Sigmoid colon (tissue), 4 donors: ENCODE data around the gene CNNM2.

Source experiments
- EP300 ChIP-seq, 4 donors: sonication (generic); formaldehyde crosslinking; IDR thresholded peaks; one replicate each; pipeline ENCODE4 v1.6.1; 2017; ENCODE audit warnings: antibody characterized with exemption in 4 of 4
- POLR2A ChIP-seq, 2 donors: fragments of 450-650 bp; IDR thresholded peaks; one replicate each; pipeline ENCODE4 v1.6.1; 2016; ENCODE audit warnings: antibody characterized with exemption in 2 of 2, mild to moderate bottlenecking in 2 of 2, moderate library complexity in 2 of 2
- POLR2AphosphoS5 ChIP-seq, 4 donors: sonication (generic); formaldehyde crosslinking; IDR thresholded peaks; one replicate each; pipeline ENCODE4 v1.6.1; 2017; ENCODE audit warnings: antibody characterized with exemption in 4 of 4
- TF ChIP-seq, protein P1 (sequence below), 4 experiments: fragments of 450-650 bp in 3 of 4; fragments of 200-600 bp in 1 of 4; IDR thresholded peaks; one replicate each; pipeline ENCODE4 v1.5.1; 2016 to 2019; ENCODE audit warnings: antibody characterized with exemption in 4 of 4, mild to moderate bottlenecking in 3 of 4, moderate library complexity in 2 of 4

DNA sequence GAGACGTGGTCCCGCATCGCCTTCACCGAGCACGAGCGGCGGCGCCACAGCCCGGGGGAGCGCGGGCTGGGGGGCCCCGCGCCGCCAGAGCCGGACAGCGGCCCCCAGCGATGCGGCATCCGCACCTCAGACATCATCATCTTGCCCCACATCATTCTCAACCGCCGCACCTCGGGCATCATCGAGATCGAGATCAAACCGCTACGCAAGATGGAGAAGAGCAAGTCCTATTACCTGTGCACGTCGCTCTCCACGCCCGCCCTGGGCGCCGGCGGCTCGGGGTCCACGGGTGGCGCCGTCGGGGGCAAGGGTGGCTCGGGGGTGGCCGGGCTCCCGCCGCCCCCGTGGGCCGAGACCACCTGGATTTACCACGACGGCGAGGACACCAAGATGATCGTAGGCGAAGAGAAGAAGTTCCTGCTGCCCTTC is 737 bp downstream of the CNNM2 start:
- TF ChIP-seq, protein P1, sequence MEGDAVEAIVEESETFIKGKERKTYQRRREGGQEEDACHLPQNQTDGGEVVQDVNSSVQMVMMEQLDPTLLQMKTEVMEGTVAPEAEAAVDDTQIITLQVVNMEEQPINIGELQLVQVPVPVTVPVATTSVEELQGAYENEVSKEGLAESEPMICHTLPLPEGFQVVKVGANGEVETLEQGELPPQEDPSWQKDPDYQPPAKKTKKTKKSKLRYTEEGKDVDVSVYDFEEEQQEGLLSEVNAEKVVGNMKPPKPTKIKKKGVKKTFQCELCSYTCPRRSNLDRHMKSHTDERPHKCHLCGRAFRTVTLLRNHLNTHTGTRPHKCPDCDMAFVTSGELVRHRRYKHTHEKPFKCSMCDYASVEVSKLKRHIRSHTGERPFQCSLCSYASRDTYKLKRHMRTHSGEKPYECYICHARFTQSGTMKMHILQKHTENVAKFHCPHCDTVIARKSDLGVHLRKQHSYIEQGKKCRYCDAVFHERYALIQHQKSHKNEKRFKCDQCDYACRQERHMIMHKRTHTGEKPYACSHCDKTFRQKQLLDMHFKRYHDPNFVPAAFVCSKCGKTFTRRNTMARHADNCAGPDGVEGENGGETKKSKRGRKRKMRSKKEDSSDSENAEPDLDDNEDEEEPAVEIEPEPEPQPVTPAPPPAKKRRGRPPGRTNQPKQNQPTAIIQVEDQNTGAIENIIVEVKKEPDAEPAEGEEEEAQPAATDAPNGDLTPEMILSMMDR (IDR thresholded peaks at IDR 0.05) = no peak
- TF ChIP-seq POLR2A (IDR thresholded peaks at IDR 0.05) = no peak
- TF ChIP-seq EP300 (IDR thresholded peaks at IDR 0.05) = no peak
- TF ChIP-seq POLR2AphosphoS5 (IDR thresholded peaks at IDR 0.05) = no peak
